Heart right ventricle (tissue), 16 donors: ENCODE measurements around the gene STMN1. TPM values are rescaled to one million over a fixed set of nuclear protein-coding genes. Genes with fewer than 3 reads are reported as not detected.

Experiments used
- ATAC-seq, 8 donors: fragments of 200-7000 bp; cut with Tn5 transposase; one replicate each; pipeline ENCODE4 v1.9.1; 2020; ENCODE audit warnings: mild to moderate bottlenecking in 8 of 8, moderate library complexity in 8 of 8, moderate number of reproducible peaks in 1 of 8
- DNase-seq, 2 donors: peaks; one replicate each; pipeline ENCODE4 v3.0.0-alpha.2; 2020
- H3K27ac ChIP-seq, 10 donors: fragments of 200-600 bp; sonication (generic) in 2 of 10; one replicate each; pipeline versions ENCODE4 v1.5.0 to v1.8.0; 2020 to 2022; ENCODE audit warnings: mild to moderate bottlenecking in 3 of 10
- H3K27me3 ChIP-seq, 7 donors: fragments of 200-600 bp; one replicate each; pipeline ENCODE4 v1.8.0; 2021 to 2022; ENCODE audit warnings: mild to moderate bottlenecking in 2 of 7
- H3K36me3 ChIP-seq, 9 donors: fragments of 200-600 bp; sonication (generic) in 1 of 9; one replicate each; pipeline versions ENCODE4 v1.5.0 to v1.8.0; 2020 to 2022; ENCODE audit warnings: mild to moderate bottlenecking in 2 of 9
- H3K4me1 ChIP-seq, 9 donors: fragments of 200-600 bp; sonication (generic) in 1 of 9; one replicate each; pipeline versions ENCODE4 v1.5.0 to v1.8.0; 2020 to 2022; ENCODE audit warnings: mild to moderate bottlenecking in 4 of 9
- H3K4me3 ChIP-seq, 10 donors: fragments of 200-600 bp; sonication (generic) in 2 of 10; one replicate each; pipeline versions ENCODE4 v1.5.0 to v1.8.0; 2020 to 2022; ENCODE audit warnings: mild to moderate bottlenecking in 7 of 10, moderate library complexity in 2 of 10
- H3K9me3 ChIP-seq, 11 donors: fragments of 200-600 bp in 10 of 11; sonication (generic) in 2 of 11; one replicate each; pipeline versions ENCODE4 v1.5.0 to v1.8.0; 2013 to 2022; ENCODE audit warnings: mild to moderate bottlenecking in 2 of 11, control low read depth in 1 of 11, moderate library complexity in 1 of 11
- WGBS, 2 donors: extraction: QIAGEN DNeasy Blood & Tissue Kit; methylation state at CpG; one replicate each; pipeline ENCODE4 v1.1.7; 2013; ENCODE audit warnings: inconsistent platforms in 1 of 2; 5-methylcytosine and 5-hydroxymethylcytosine counted together
- intact Hi-C, 10 donors: fragments of 100-400 bp; cut with DNase I; formaldehyde crosslinking; loops; one replicate each; pipeline versions ENCODE4 v1.11.1 to v1.14.2; 2022
- polyA plus RNA-seq, 2 donors: library from polyadenylated mRNA; stranded (reverse); fragments of 200-250 nt; gene quantifications; one replicate each; pipeline ENCODE4 v1.2.3, GENCODE V29; 2013
- total RNA-seq, 10 donors: library from RNA; stranded (reverse); fragmentation: NEBNext Ultra II Directional in 3 of 10; extraction: Animal tissue kit (Norgen Biotek cat#: 25700) in 3 of 10; gene quantifications; one replicate each; pipeline versions ENCODE4 v1.2.1 to v1.2.4, GENCODE V29; 2021 to 2023
- TF ChIP-seq, protein P1 (sequence below), 9 donors: fragments of 200-600 bp; sonication (generic) in 2 of 9; IDR thresholded peaks; one replicate each; pipeline versions ENCODE4 v1.5.0 to v1.8.0; 2021 to 2022; ENCODE audit warnings: antibody characterized with exemption in 9 of 9, mild to moderate bottlenecking in 5 of 9, moderate library complexity in 1 of 9
- donor health status: Arrhythmogenic right ventricular cardiomyopathy.
- donor health status: ischemic (EF 13 %, LVEDD 7.1; RV severe dilation, severe dysfunction).
- donor health status: healthy with polysubstance abuse.
- donor health status: DM: no; HTN: yes; CAD: no.
- donor health status: DM: no; HTN: no; CAD: no.
- donor health status: ischemic (EF 25% LVEDD 6.9; RV normal size, moderate dysfunction).
- donor health status: ischemic (EF 25% LVEDD 5.7; RV mildly dilated, moderate dysfunction).
- donor health status: healthy.
- donor health status: DM: yes; HTN: yes; CAD: no.
- donor health status: Ischemic cardiomyopathy.
- donor health status: ischemic (EF 35%, LVEDD 5.7; RV mildly dilated, moderate dysfunction).
- donor health status: nonischemic (EF 11% LVEDD 7.7; RV severe dilation, severe dysfunction).
- donor health status: DM: yes; HTN: yes; CAD: no.
- donor health status: PGD.
- donor health status: ischemic (EF 29% LVEDD 5.4; RV normal size, mild dysfunction).
- donor health status: nonischemic (EF 23%, LVEDD 6.1; RV moderate dilation, normal function).

The STMN1 gene
- total and polyA plus RNA-seq, 12 donors: 16.0 to 85.7 (median 48.7) TPM

DNA sequence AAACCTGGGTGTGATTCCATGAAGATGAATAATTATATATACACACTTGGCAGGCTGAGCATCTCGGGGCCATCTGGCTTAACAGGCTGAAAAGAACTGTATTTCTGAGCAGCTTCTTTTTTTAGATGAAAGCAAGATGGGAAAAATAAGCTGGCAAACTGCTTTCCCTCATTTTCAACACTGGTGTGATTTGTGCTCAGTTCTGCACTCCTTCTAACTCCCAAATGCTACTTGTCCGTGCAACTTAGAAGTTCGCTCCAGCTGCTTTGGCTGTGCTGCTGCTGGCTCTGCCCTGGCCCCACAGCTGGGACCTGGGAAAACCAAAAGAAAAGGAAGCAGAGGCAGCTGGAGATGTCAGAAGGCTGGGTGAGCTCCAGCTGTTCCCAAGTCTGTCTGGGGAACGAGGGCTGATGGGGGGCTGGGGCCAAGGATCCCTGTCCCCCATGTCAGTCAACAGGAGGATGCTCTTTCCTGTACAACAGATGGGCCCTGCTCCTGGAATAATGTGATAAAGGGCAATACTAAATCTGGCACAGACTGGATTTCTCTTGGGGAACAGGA, 46.7 kb upstream of the STMN1 start:
- Histone ChIP-seq H3K4me3 (no peak overlapping the region), H3K9me3 (peaks cover 0 to 3% (median 0%) of the 10 kb centered on the region in 11 donors), H3K4me1 (peaks cover 0 to 6% (median 0%) of the 10 kb centered on the region in 9 donors), H3K27me3 (no peaks in the 10 kb centered on the region), H3K36me3 (peaks cover 0 to 9% (median 0%) of the 10 kb centered on the region in 9 donors), H3K27ac (no peak overlapping the region)
- 57 to 59% methylated on average over 4 of the region's 4 CpGs for WGBS, 2 donors
- peak; percentile 67 to 92 (median 86) for ATAC-seq
- TF ChIP-seq, protein P1, sequence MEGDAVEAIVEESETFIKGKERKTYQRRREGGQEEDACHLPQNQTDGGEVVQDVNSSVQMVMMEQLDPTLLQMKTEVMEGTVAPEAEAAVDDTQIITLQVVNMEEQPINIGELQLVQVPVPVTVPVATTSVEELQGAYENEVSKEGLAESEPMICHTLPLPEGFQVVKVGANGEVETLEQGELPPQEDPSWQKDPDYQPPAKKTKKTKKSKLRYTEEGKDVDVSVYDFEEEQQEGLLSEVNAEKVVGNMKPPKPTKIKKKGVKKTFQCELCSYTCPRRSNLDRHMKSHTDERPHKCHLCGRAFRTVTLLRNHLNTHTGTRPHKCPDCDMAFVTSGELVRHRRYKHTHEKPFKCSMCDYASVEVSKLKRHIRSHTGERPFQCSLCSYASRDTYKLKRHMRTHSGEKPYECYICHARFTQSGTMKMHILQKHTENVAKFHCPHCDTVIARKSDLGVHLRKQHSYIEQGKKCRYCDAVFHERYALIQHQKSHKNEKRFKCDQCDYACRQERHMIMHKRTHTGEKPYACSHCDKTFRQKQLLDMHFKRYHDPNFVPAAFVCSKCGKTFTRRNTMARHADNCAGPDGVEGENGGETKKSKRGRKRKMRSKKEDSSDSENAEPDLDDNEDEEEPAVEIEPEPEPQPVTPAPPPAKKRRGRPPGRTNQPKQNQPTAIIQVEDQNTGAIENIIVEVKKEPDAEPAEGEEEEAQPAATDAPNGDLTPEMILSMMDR (IDR thresholded peaks at IDR 0.05): no peak
- intact Hi-C loops: no loop called here
- DNase-seq: peak; percentile 25 to 62

DNA sequence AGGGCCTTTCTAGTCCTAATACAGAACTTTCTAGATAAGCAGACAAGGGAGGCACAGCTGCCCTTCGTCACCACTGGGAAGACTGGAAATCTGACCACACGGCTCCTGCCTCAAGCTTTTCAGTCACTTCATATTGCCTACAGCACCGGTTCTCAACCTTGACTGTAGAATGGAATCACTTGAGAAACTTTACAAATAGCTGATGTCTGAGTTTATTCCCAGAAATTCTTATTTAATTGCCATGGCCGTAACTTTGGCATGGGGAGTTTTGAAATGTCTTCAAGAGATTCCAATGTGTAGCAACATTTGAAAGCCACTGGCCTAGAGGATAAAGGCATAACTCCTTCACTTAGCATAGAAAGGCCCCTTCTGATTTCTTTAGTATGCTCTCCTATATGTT, 42.4 kb upstream of the STMN1 start:
- no peak for ATAC-seq

DNA sequence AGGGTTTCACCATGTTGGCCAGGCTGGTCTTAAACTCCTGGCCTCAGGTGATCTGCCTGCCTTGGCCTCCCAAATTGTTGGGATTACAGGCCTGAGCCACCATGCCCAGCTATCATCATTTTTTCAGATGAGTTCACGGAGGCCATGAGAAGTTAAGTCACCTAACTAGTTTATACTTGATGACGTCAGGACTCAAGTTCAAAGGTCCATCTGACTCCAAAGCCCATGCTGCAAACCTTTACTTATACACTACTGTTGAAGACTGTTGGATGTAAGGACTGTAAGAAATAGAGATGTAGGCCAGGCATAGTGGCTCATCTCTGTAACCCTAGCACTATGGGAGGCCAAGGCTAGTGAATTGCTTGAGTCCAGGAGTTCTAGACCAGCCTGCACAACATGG, 40.8 kb upstream of the STMN1 start:
- Histone ChIP-seq H3K4me3 (no peak overlapping the region), H3K9me3 (peaks cover 0 to 19% (median 0%) of the 10 kb centered on the region in 11 donors), H3K4me1 (no peaks in the 10 kb centered on the region), H3K36me3 (no peaks in the 10 kb centered on the region), H3K27ac (no peak overlapping the region), H3K27me3 (no peaks in the 10 kb centered on the region)
- TF ChIP-seq, protein P1 (IDR thresholded peaks at IDR 0.05): no peak
- intact Hi-C loops: no loop called here
- DNase-seq (no peak), ATAC-seq (no peak)
- 92 to 98% methylated on average over 2 of the region's 2 CpGs for WGBS, 2 donors

More for the DNA sequence above, 42.4 kb upstream of the STMN1 start:
- H3K36me3 ChIP-seq: no peaks in the 10 kb centered on the region
- no peak overlapping the region for H3K4me3 ChIP-seq
- no peaks in the 10 kb centered on the region for H3K27me3 ChIP-seq
- 87 to 90% methylated on average over 4 of the region's 4 CpGs for WGBS, 2 donors
- TF ChIP-seq, protein P1 (IDR thresholded peaks at IDR 0.05): no peak
- no peak overlapping the region for H3K27ac ChIP-seq
- H3K9me3 ChIP-seq: peaks cover 0 to 8% (median 0%) of the 10 kb centered on the region in 11 donors
- no peak for DNase-seq
- intact Hi-C loops: no loop called here
- peaks cover 0 to 6% (median 0%) of the 10 kb centered on the region in 9 donors for H3K4me1 ChIP-seq

- H3K4me1 ChIP-seq: no peaks in the 10 kb centered on the region
- intact Hi-C loops: no loop called here
- H3K36me3 ChIP-seq: no peaks in the 10 kb centered on the region
- H3K27ac ChIP-seq: no peak overlapping the region
- TF ChIP-seq, protein P1 (IDR thresholded peaks at IDR 0.05): no peak
- H3K4me3 ChIP-seq: no peak overlapping the region
- H3K27me3 ChIP-seq: no peaks in the 10 kb centered on the region
- DNase-seq (no peak), ATAC-seq (no peak)
- peaks cover 0 to 19% (median 0%) of the 10 kb centered on the region in 11 donors for H3K9me3 ChIP-seq
- WGBS, 2 donors: 83 to 86% methylated on average over 5 of the region's 5 CpGs
These were observed 39.5 kb upstream of the STMN1 start for GRCh38 chr1:25945761-25946160.
